Liver (tissue), 9 donors: ENCODE results near the gene ABLIM2. TPM values are rescaled to one million over a fixed set of nuclear protein-coding genes. Genes with fewer than 3 reads are reported as not detected.
A peak's percentile ranks its signal among the peaks of the same experiment; 100 is the strongest.

Source experiments
- DNase-seq: peaks from one replicate; pipeline ENCODE4 v3.0.0-alpha.2; 2017; ENCODE audit warnings: low spot score
- H3K27ac ChIP-seq, 2 donors: one replicate each; pipeline ENCODE4 v1.7.0; 2013; ENCODE audit warnings: inconsistent platforms in 2 of 2, low read length in 2 of 2, control low read depth in 1 of 2, low read depth in 1 of 2, mild to moderate bottlenecking in 1 of 2
- H3K27me3 ChIP-seq, 4 donors: one replicate each; pipeline versions ENCODE4 v1.6.1 to v1.7.0; 2013; ENCODE audit warnings: low read length in 3 of 4, inconsistent platforms in 1 of 4, mild to moderate bottlenecking in 1 of 4, moderate library complexity in 1 of 4; ENCODE audit not compliant: control insufficient read depth in 4 of 4, insufficient read depth in 4 of 4
- H3K36me3 ChIP-seq, 4 donors: one replicate each; pipeline versions ENCODE4 v1.6.1 to v1.7.0; 2013; ENCODE audit warnings: low read length in 3 of 4, mild to moderate bottlenecking in 3 of 4, low read depth in 1 of 4, moderate library complexity in 1 of 4; ENCODE audit not compliant: control insufficient read depth in 4 of 4, insufficient read depth in 3 of 4
- H3K4me1 ChIP-seq, 4 donors: one replicate each; pipeline versions ENCODE4 v1.6.1 to v1.7.0; 2013; ENCODE audit warnings: low read length in 3 of 4, mild to moderate bottlenecking in 3 of 4, moderate library complexity in 1 of 4; ENCODE audit not compliant: control insufficient read depth in 4 of 4, insufficient read depth in 4 of 4
- H3K4me3 ChIP-seq, 3 donors: one replicate each; pipeline versions ENCODE4 v1.6.1 to v1.7.0; 2013; ENCODE audit warnings: low read length in 3 of 3, control low read depth in 1 of 3, low read depth in 1 of 3, mild to moderate bottlenecking in 1 of 3
- H3K9ac ChIP-seq, 2 donors: one replicate each; pipeline ENCODE4 v1.7.0; 2013; ENCODE audit warnings: low read length in 2 of 2, mild to moderate bottlenecking in 2 of 2, moderate library complexity in 2 of 2, control low read depth in 1 of 2, low read depth in 1 of 2
- H3K9me3 ChIP-seq, 4 donors: one replicate each; pipeline versions ENCODE4 v1.6.1 to v1.7.0; 2013; ENCODE audit warnings: low read length in 3 of 4; ENCODE audit not compliant: control insufficient read depth in 4 of 4
- EGR1 ChIP-seq, 2 donors: IDR thresholded peaks; 2 replicates each; pipeline ENCODE4 v1.6.1; 2016 to 2018; ENCODE audit warnings: antibody characterized with exemption in 2 of 2, low read depth in 2 of 2
- FOXA1 ChIP-seq: IDR thresholded peaks from 2 replicates; pipeline ENCODE4 v1.6.1; 2016; ENCODE audit warnings: antibody characterized with exemption
- GABPA ChIP-seq, 2 donors: IDR thresholded peaks in 1 of 2; conservative IDR thresholded peaks in 1 of 2; 2 replicates each; pipeline ENCODE4 v1.6.1; 2016; ENCODE audit warnings: antibody characterized with exemption in 2 of 2, mild to moderate bottlenecking in 1 of 2, moderate library complexity in 1 of 2
- HNF4G ChIP-seq: IDR thresholded peaks from 2 replicates; pipeline ENCODE4 v1.6.1; 2016; ENCODE audit warnings: antibody characterized with exemption
- JUND ChIP-seq, 2 donors: IDR thresholded peaks; 2 replicates each; pipeline ENCODE4 v1.6.1; 2016; ENCODE audit warnings: antibody characterized with exemption in 2 of 2
- NR2F2 ChIP-seq: IDR thresholded peaks from 2 replicates; pipeline ENCODE4 v1.6.1; 2016; ENCODE audit warnings: antibody characterized with exemption
- RXRA ChIP-seq, 2 donors: IDR thresholded peaks; 2 replicates each; pipeline ENCODE4 v1.6.1; 2017 to 2018; ENCODE audit warnings: antibody characterized with exemption in 2 of 2, mild to moderate bottlenecking in 1 of 2
- YY1 ChIP-seq: IDR thresholded peaks from 2 replicates; pipeline ENCODE4 v1.6.1; 2016; ENCODE audit warnings: antibody characterized with exemption, mild to moderate bottlenecking
- WGBS: extraction: QIAGEN DNeasy Blood & Tissue Kit; methylation state at CpG from one replicate; pipeline ENCODE4 v1.1.7; 2013; 5-methylcytosine and 5-hydroxymethylcytosine counted together
- polyA plus RNA-seq, 2 donors: library from polyadenylated mRNA; stranded (reverse) in 1 of 2; unstranded in 1 of 2; fragments of 200-250 nt in 1 of 2; fragments of >200 nt in 1 of 2; fragmentation: Nextera tagmentation in 1 of 2; extraction: Ambion mirVana in 1 of 2; gene quantifications; one replicate each; pipeline versions ENCODE4 v1.2.1 to v1.2.3, GENCODE V29; 2013 to 2015
- total RNA-seq, 2 donors: library from RNA; depleted of rRNA; stranded (reverse); fragments of >200 nt; gene quantifications; one replicate each; pipeline ENCODE4 v1.2.3, GENCODE V29; 2014
- TF ChIP-seq, protein P1 (sequence below): fragments of 150-350 bp; IDR thresholded peaks from 2 replicates; pipeline ENCODE4 v1.5.1; 2017; ENCODE audit warnings: improper control_type of control experiment, low read depth, low read length; ENCODE audit not compliant: missing input control
- donor health status: healthy.
- donor health status: healthy.
- donor health status: healthy.
- donor health status: healthy.
- donor health status: healthy.

Gene ABLIM2
- total and polyA plus RNA-seq, 4 donors = 0.75 to 2.5 (median 0.93) TPM

DNA sequence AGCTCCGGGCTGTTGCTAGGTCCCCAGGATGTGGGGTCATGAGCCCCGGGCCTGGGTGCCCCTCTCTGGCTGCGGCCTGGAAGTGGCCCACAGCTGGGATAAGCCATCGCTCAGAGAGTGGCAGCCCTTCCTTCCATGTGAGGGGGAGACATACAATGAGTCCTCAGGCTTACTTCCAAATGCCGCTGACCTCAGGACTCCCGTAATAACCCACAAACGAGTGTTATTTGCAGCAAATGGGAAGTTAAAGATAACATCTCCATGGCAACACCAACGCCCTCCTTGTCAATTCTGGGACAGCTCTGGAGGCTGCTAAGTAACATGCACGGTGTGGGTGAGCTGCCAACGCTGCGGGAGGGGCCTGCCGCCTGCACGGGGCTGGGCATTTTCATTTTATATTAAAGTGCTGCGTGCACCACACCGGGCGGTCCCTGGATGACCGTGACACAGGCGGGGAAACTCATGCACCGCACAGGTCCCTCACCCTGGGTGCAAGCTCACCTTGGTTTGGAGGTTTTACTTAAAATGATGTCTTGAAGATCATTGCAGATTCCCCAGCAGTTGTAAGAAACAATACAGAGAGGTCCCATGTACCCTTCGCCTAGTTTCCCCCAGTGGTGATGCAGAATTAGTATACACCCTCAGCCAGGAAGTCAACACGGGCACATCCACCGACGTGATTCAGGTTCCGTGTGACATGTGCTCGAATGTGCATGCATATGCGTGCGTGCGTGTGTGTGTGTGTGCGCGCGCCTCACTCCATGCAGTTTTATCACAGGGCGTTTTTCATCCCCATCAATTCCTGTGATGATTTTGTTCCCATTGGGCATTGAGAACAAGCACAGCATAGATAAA, 79.4 kb downstream of the ABLIM2 start:
- H3K27me3 ChIP-seq = no peaks in the 10 kb centered on the region
- no peak overlapping the region for H3K27ac ChIP-seq
- TF ChIP-seq RXRA (IDR thresholded peaks at IDR 0.05) = no peak
- TF ChIP-seq NR2F2 = peak; percentile 41
- no peak overlapping the region for H3K4me3 ChIP-seq
- no peak for DNase-seq
- no peaks in the 10 kb centered on the region for H3K4me1 ChIP-seq
- no peaks in the 10 kb centered on the region for H3K9me3 ChIP-seq
- no peaks in the 10 kb centered on the region for H3K36me3 ChIP-seq
- 59% methylated on average over 32 of the region's 32 CpGs for WGBS
- H3K9ac ChIP-seq = no peak overlapping the region

DNA sequence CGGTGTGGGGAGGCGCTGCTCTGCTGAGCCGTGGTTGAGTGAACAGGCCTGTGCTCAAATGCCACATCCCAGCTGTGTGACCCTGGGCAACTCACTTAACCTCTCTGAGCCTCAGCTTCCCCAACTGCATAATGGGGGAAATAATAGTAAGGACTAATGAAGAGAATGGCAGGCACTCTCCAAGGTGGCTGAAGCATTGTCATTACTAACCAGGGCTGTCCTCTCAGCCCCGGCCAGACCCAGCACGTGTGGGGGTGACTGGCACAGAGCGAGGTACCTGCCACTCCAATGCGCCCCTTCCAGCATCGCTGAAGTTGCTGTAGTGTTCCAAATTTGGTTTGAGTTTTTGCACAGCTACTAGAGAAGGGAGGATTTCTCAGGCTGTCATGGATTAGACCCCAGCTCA, 80.0 kb downstream of the ABLIM2 start:
- H3K27ac ChIP-seq = no peak overlapping the region

DNA sequence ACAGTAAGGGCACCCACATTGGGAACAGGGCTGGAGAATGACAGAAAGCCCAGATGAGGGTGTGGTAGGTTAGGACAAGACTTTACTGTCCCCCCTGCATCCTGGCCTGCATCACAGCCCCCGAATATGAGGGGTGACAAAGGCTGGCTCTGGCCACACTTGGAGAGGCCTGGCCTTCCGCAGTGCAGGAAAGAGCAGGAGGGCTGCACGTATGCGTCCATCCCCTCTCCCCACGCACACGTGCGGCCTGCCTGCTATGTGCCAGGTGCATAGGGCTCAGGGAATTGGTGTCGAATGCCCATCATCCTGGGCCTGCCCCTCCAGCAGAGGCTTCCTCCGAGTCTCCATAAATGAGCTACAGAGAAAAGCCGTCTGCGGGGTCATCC, 80.5 kb downstream of the ABLIM2 start:
- no peaks in the 10 kb centered on the region for H3K27me3 ChIP-seq
- no peak overlapping the region for H3K4me3 ChIP-seq
- WGBS = 92% methylated on average over 11 of the region's 11 CpGs
- no peak overlapping the region for H3K9ac ChIP-seq
- no peak for DNase-seq
- TF ChIP-seq GABPA (IDR thresholded peaks at IDR 0.05 in 1 of 2, conservative IDR thresholded peaks at IDR 0.05 in 1 of 2) (no peak), JUND (IDR thresholded peaks at IDR 0.05) (no peak), FOXA1 (no peak), YY1 (no peak), RXRA (IDR thresholded peaks at IDR 0.05) (no peak), HNF4G (no peak), NR2F2 (no peak)
- no peaks in the 10 kb centered on the region for H3K9me3 ChIP-seq
- no peaks in the 10 kb centered on the region for H3K4me1 ChIP-seq
- H3K27ac ChIP-seq = no peak overlapping the region
- H3K36me3 ChIP-seq = no peaks in the 10 kb centered on the region

More for the DNA sequence above, 80.0 kb downstream of the ABLIM2 start:
- no peak for DNase-seq
- H3K36me3 ChIP-seq = no peaks in the 10 kb centered on the region
- no peaks in the 10 kb centered on the region for H3K4me1 ChIP-seq
- H3K27me3 ChIP-seq = no peaks in the 10 kb centered on the region
- H3K9me3 ChIP-seq = no peaks in the 10 kb centered on the region
- TF ChIP-seq, protein P1, sequence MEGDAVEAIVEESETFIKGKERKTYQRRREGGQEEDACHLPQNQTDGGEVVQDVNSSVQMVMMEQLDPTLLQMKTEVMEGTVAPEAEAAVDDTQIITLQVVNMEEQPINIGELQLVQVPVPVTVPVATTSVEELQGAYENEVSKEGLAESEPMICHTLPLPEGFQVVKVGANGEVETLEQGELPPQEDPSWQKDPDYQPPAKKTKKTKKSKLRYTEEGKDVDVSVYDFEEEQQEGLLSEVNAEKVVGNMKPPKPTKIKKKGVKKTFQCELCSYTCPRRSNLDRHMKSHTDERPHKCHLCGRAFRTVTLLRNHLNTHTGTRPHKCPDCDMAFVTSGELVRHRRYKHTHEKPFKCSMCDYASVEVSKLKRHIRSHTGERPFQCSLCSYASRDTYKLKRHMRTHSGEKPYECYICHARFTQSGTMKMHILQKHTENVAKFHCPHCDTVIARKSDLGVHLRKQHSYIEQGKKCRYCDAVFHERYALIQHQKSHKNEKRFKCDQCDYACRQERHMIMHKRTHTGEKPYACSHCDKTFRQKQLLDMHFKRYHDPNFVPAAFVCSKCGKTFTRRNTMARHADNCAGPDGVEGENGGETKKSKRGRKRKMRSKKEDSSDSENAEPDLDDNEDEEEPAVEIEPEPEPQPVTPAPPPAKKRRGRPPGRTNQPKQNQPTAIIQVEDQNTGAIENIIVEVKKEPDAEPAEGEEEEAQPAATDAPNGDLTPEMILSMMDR = no peak
- TF ChIP-seq EGR1 (IDR thresholded peaks at IDR 0.05; ENCODE audit: low read depth in 2 of 2) (no peak), FOXA1 (no peak)
- H3K9ac ChIP-seq = no peak overlapping the region
- H3K4me3 ChIP-seq = no peak overlapping the region
- 83% methylated on average over 8 of the region's 8 CpGs for WGBS
